BJ (cell line): Measurements from ENCODE around the gene RPL35. TPM values are rescaled to one million over a fixed set of nuclear protein-coding genes. Genes with fewer than 3 reads are reported as not detected.
"Not testable (repeated sequence)": the region's sequence is repeated elsewhere in the genome, so short reads cannot be mapped to it uniquely, and the experiment has no call there.

Experiments used
- CTCF ChIA-PET: fragments of 350-600 bp; formaldehyde crosslinking; extraction: SDS; loops from one replicate; lab custom pipeline; 2021; ENCODE audit warnings: antibody characterized with exemption, inconsistent platforms; lab: Yijun Ruan, JAX
- POLR2A ChIA-PET: fragments of 300-600 bp; sonication (Branson Sonifier 250); formaldehyde crosslinking; extraction: SDS; loops from one replicate; lab custom pipeline; 2021; ENCODE audit warnings: antibody characterized with exemption; lab: Charles Lee
- DNase-seq: peaks from one replicate; pipeline ENCODE4 v3.0.0-alpha.2; 2011; ENCODE audit warnings: low read depth
- H3K27me3 ChIP-seq: 2 replicates; pipeline ENCODE4 v1.6.0; 2011; ENCODE audit warnings: low read length; ENCODE audit not compliant: control insufficient read depth, insufficient read depth
- H3K36me3 ChIP-seq: 2 replicates; pipeline ENCODE4 v1.5.1; 2011; ENCODE audit warnings: low read length; ENCODE audit not compliant: control insufficient read depth, insufficient read depth
- H3K4me3 ChIP-seq: 2 replicates; pipeline ENCODE4 v1.5.1; 2011; ENCODE audit warnings: low read depth, mild to moderate bottlenecking, control low read depth, low read length
- polyA plus RNA-seq: library from polyadenylated mRNA; depleted of rRNA; stranded (reverse); fragments of >200 nt; gene quantifications from 2 replicates; pipeline ENCODE4 v1.2.3, GENCODE V29; 2011
- TF ChIP-seq, protein P1 (sequence below): IDR thresholded peaks from 2 replicates; pipeline ENCODE4 v1.5.1; 2011; ENCODE audit warnings: low read depth, mild to moderate bottlenecking, control low read depth, inconsistent platforms, low read length, moderate library complexity; ENCODE audit not compliant: insufficient read depth

RPL35 gene
- polyA plus RNA-seq, 1 experiment, result 3,181 TPM

DNA sequence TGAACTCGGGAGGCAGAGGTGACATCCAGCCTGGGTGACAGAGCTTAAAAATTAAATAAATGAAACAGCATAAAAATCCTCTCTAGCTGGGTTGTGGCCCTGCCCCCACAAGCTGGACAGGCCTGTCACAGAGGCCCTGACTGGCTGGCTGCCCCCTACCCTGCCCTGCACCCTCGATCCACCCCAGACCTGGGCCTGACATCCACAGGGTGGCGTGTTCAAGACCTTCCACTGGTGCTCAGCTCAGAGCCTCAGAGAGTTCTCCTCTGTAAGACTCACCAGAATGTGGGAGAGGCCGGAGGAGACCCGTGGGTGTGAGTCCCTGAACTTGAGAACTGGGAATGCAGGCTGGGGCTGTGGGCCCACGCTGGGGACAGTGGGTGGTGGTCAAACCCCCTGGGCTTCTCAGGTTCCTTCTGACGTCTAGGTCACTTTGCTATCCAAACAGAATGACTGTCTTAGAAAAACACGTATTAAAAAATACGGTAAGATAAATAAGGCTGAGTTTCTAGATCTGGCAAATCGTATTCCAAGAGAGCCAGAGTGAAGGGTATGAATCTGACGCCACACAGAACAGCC, 18.2 kb downstream of the RPL35 start:
- ChIA-PET CTCF (interaction anchor here (4.7 to 36.1 kb wide), 3 partner anchors 10 to 67 kb away, joined by 18 to 1161 read pairs (median 236); partner anchors contain the start of genes NR6A1, OLFML2A and WDR38), POLR2A (interaction anchor here (0.5 kb wide), 1 partner anchor 62 kb away, joined by 6 read pairs; no protein-coding TSS in a partner anchor)
- TF ChIP-seq, protein P1, sequence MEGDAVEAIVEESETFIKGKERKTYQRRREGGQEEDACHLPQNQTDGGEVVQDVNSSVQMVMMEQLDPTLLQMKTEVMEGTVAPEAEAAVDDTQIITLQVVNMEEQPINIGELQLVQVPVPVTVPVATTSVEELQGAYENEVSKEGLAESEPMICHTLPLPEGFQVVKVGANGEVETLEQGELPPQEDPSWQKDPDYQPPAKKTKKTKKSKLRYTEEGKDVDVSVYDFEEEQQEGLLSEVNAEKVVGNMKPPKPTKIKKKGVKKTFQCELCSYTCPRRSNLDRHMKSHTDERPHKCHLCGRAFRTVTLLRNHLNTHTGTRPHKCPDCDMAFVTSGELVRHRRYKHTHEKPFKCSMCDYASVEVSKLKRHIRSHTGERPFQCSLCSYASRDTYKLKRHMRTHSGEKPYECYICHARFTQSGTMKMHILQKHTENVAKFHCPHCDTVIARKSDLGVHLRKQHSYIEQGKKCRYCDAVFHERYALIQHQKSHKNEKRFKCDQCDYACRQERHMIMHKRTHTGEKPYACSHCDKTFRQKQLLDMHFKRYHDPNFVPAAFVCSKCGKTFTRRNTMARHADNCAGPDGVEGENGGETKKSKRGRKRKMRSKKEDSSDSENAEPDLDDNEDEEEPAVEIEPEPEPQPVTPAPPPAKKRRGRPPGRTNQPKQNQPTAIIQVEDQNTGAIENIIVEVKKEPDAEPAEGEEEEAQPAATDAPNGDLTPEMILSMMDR, result no peak
- Histone ChIP-seq H3K4me3 (no peak overlapping the region), H3K27me3 (no peaks in the 10 kb centered on the region; the same call in 1 of the 2 replicates), H3K36me3 (no peaks in the 10 kb centered on the region)
- no peak for DNase-seq

DNA sequence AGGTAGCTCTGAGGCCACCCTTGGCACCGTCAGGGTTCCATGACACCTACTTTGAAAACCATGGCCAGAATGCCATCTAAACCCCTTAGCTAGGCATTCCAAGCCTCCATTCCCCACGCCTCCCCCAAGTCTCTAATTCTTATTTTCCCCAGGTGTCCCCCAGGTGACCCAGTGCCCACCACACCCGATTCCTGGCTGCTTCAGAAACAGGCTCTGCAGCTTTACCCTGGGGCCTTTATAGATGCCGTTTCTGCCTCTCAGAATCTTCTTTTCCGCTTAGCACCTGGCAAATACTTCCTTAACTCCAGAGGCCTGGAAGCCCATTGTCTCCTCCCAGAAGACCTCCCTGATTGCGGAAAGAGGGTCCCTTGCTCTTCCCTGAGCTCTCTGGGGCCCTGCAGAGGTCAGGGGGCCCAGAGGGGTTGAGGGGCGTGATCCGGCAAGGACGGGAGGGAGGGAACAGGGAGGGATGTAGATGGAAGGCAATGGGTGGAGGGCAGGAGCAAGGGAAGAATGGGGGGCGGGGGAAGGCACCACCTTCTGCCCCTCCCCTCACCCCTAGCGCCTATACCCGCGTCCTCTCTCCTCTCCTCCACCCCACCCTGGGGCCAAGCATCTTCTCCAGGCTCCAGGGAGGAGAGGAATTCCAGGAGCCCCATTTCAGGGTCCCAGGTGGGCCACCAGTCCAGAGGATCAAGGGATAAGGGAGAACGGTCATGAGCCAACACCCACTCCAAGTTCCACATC, 20.5 kb downstream of the RPL35 start:
- Histone ChIP-seq H3K4me3 (no peak overlapping the region), H3K27me3 (no peaks in the 10 kb centered on the region), H3K36me3 (no peaks in the 10 kb centered on the region)
- TF ChIP-seq, protein P1, result no peak
- CTCF ChIA-PET, result interaction anchor here (1.2 to 36.1 kb wide), 7 partner anchors 10 to 65 kb away, joined by 3 to 1161 read pairs (median 8); partner anchors contain the start of genes NR6A1, OLFML2A and WDR38
- DNase-seq, result no peak
- POLR2A ChIA-PET, result no interaction called here

DNA sequence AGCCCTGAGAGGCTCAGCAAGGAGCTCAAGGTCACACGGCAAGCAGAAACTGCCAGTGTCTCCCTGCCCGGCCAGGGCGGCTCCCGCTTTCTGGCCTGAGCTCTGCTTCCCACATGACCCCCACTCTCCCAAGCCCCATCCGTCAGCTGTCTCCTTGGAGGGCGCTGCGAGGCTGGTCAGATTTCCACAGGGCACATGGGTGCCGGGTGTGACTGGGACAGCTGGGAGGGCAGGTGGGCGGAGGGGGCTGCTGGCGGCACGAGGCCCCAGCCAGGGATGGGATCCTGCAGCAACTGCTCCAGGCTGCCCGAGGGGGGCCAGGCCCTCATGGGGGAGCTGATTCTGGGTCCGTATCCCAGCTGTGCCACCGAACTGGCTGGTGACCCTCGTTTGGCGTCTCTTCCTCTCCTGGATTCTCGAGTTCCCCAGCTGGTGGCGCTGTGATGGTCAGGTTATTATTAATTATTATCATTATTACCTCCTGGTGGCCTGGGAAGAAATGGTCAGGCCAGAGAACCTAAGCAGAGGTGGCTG, 21.4 kb downstream of the RPL35 start:
- H3K27me3 ChIP-seq, result no peaks in the 10 kb centered on the region
- H3K36me3 ChIP-seq, result no peaks in the 10 kb centered on the region
- POLR2A ChIA-PET, result no interaction called here
- no peak for DNase-seq
- CTCF ChIA-PET, result interaction anchor here (0.7 to 36.1 kb wide), 14 partner anchors 9 to 87 kb away, joined by 3 to 1161 read pairs (median 4); partner anchors contain the start of genes NR6A1, OLFML2A, RPL35 and WDR38
- TF ChIP-seq, protein P1, result peak; percentile 30
- no peak overlapping the region for H3K4me3 ChIP-seq

DNA sequence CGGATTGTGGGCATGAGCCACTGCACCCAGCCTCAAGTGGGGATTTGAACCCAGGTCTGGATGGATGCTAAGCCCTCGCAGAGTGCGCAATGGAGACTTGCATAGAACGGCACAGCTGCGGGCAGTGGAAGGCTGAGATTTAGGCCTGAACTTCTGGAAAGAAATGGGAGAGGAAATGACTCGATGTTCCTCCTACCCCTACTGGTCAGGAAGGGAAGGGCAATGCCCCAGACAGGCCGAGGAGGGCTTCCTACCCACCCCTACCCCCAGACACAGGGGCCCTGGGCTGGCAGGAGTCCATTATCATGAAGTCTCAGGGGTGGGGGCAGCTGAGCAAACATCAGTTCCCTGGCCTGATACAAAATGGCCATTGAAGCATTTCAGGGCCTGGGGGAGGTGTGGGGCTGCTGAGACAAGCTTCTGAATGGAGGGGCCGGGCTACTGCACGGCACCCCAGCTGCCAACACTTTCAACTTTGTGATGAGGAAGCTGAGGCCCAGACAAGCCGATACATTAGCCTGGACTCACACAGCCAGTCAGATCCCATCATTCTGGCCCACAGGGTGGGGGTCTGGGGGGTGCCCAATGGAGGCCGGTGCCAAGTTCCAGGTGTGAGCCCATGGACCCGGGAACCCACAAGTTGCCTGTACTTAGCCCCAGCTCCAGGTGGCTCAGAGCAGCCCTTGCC, 22.0 kb downstream of the RPL35 start:
- no peaks in the 10 kb centered on the region for H3K27me3 ChIP-seq
- no peak overlapping the region for H3K4me3 ChIP-seq
- H3K36me3 ChIP-seq, result no peaks in the 10 kb centered on the region
- DNase-seq, result no peak
- TF ChIP-seq, protein P1, result peak; percentile 62
- CTCF ChIA-PET, result interaction anchor here (0.5 to 36.1 kb wide), 16 partner anchors 8 to 226 kb away, joined by 3 to 1161 read pairs (median 4); partner anchors contain the start of genes NR6A1, OLFML2A, RPL35 and WDR38
- POLR2A ChIA-PET, result no interaction called here

DNA sequence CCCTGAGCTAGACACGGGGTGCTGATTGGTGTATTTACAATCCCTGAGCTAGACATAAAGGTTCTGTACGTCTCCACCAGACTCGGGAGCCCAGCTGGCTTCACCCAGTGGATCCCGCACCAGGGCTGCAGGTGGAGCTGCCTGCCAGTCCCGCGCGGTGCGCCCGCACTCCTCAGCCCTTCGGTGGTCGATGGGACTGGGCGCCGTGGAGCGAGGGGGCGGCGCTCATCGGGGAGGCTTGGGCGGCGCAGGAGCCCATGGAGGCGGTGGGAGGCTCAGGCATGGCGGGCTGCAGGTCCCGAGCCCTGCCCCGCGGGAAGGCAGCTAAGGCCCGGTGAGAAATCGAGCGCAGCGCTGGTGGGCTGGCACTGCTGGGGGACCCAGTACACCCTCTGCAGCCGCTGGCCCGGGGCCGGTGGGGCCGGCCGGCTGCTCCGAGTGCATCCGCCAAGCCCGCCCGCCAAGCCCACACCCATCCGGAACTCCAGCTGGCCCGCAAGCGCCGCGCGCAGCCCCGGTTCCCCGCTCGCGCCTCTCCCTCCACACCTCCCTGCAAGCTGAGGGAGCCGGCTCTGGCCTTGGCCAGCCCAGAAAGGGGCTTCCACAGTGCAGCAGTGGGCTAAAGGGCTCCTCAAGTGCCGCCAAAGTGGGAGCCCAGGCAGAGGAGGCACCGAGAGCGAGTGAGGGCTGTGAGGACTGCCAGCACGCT, 23.0 kb downstream of the RPL35 start:
- POLR2A ChIA-PET, DNase-seq, H3K4me3 ChIP-seq, H3K36me3 ChIP-seq, H3K27me3 ChIP-seq: not testable (repeated sequence)
- CTCF ChIA-PET, result interaction anchor here (1.5 to 36.1 kb wide), 5 partner anchors 7 to 63 kb away, joined by 3 to 1161 read pairs (median 18); partner anchors contain the start of genes NR6A1, OLFML2A and WDR38

DNA sequence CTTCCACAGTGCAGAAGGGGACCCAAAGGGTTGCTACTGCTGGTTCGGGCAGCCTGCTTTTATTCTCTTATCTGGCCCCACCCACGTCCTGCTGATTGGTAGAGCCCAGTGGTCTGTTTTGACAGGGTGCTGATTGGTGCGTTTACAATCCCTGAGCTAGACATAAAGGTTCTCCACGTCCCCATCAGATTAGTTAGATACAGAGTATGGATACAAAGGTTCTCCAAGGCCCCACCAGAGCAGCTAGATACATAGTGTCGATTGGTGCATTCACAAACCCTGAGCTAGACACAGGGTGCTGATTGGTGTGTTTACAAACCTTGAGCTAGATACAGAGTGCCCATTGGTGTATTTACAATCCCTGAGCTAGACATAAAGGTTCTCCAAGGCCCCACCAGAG, 23.6 kb downstream of the RPL35 start:
- H3K36me3 ChIP-seq, H3K4me3 ChIP-seq, H3K27me3 ChIP-seq, POLR2A ChIA-PET, DNase-seq: not testable (repeated sequence)
- CTCF ChIA-PET, result interaction anchor here (1.5 to 36.1 kb wide), 3 partner anchors 9 to 62 kb away, joined by 4 to 1161 read pairs (median 236); partner anchors contain the start of genes NR6A1, OLFML2A and WDR38
